A549 (cell line): ENCODE results near the gene NRXN3.

Source experiments
- CEBPB ChIP-seq, 2 experiments: fragments of >200 bp in 1 of 2; sonication (Bioruptor Twin) in 1 of 2; formaldehyde crosslinking in 1 of 2; IDR thresholded peaks; 2 replicates each; pipeline ENCODE4 v1.6.1; 2012 to 2016
- CTCF ChIP-seq: fragments of >200 bp; sonication (Bioruptor Twin); formaldehyde crosslinking; IDR thresholded peaks from 3 replicates; pipeline ENCODE4 v1.5.1; 2016
- ELK1 ChIP-seq: fragments of 150-350 bp; IDR thresholded peaks from 2 replicates; pipeline ENCODE4 v1.6.1; 2014; ENCODE audit warnings: low read depth, mild to moderate bottlenecking, low read length
- KDM1A ChIP-seq: fragments of 200-600 bp; sonication (generic); IDR thresholded peaks from 2 replicates; pipeline ENCODE4 v1.6.1; 2016; ENCODE audit warnings: low read depth, mild to moderate bottlenecking
- MAFK ChIP-seq: fragments of 450-650 bp; IDR thresholded peaks from 2 replicates; pipeline ENCODE4 v1.6.1; 2014; ENCODE audit not compliant: partially characterized antibody
- MYC ChIP-seq: IDR thresholded peaks from 2 replicates; pipeline ENCODE4 v1.6.1; 2012; ENCODE audit warnings: mild to moderate bottlenecking, inconsistent platforms, low read length, improper control_type of control experiment, borderline replicate concordance
- NPAS2 ChIP-seq: fragments of 250-450 bp; sonication (Bioruptor Pico); IDR thresholded peaks from 2 replicates; pipeline ENCODE4 v1.8.0; 2022; ENCODE audit warnings: mild to moderate bottlenecking, moderate library complexity, borderline replicate concordance
- RARB ChIP-seq: fragments of 250-450 bp; sonication (Bioruptor Pico); IDR thresholded peaks from 2 replicates; pipeline ENCODE4 v1.8.0; 2021; ENCODE audit warnings: mild to moderate bottlenecking, moderate library complexity
- SREBF2 ChIP-seq: fragments of 450-650 bp; IDR thresholded peaks from 2 replicates; pipeline ENCODE4 v1.6.1; 2014; ENCODE audit warnings: mild to moderate bottlenecking, moderate library complexity
- TF ChIP-seq, protein P1 (sequence below): fragments of 200-600 bp; sonication (generic); IDR thresholded peaks from 2 replicates; pipeline ENCODE4 v1.6.1; 2016; ENCODE audit warnings: antibody characterized with exemption, mild to moderate bottlenecking, moderate library complexity

GRCh38 chr14:79910086-79910485, 1739.9 kb downstream of the NRXN3 start:
- TF ChIP-seq CTCF (no peak), CEBPB (IDR thresholded peaks at IDR 0.05) (no peak), RARB (no peak), MAFK (no peak), ELK1 (no peak), SREBF2 (no peak), MYC (no peak), NPAS2 (CRISPR knock-in tag) (no peak), KDM1A (no peak)
- TF ChIP-seq, protein P1, sequence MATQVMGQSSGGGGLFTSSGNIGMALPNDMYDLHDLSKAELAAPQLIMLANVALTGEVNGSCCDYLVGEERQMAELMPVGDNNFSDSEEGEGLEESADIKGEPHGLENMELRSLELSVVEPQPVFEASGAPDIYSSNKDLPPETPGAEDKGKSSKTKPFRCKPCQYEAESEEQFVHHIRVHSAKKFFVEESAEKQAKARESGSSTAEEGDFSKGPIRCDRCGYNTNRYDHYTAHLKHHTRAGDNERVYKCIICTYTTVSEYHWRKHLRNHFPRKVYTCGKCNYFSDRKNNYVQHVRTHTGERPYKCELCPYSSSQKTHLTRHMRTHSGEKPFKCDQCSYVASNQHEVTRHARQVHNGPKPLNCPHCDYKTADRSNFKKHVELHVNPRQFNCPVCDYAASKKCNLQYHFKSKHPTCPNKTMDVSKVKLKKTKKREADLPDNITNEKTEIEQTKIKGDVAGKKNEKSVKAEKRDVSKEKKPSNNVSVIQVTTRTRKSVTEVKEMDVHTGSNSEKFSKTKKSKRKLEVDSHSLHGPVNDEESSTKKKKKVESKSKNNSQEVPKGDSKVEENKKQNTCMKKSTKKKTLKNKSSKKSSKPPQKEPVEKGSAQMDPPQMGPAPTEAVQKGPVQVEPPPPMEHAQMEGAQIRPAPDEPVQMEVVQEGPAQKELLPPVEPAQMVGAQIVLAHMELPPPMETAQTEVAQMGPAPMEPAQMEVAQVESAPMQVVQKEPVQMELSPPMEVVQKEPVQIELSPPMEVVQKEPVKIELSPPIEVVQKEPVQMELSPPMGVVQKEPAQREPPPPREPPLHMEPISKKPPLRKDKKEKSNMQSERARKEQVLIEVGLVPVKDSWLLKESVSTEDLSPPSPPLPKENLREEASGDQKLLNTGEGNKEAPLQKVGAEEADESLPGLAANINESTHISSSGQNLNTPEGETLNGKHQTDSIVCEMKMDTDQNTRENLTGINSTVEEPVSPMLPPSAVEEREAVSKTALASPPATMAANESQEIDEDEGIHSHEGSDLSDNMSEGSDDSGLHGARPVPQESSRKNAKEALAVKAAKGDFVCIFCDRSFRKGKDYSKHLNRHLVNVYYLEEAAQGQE: no peak
